Measurements from ENCODE around the gene COL21A1. TPM values are rescaled to one million over a fixed set of nuclear protein-coding genes. Genes with fewer than 3 reads are reported as not detected.
"Not testable (repeated sequence)": the region's sequence is repeated elsewhere in the genome, so short reads cannot be mapped to it uniquely, and the experiment has no call there.

Gene COL21A1
- total RNA-seq, 1 experiment from 2014 or later, result 3.3 TPM

DNA sequence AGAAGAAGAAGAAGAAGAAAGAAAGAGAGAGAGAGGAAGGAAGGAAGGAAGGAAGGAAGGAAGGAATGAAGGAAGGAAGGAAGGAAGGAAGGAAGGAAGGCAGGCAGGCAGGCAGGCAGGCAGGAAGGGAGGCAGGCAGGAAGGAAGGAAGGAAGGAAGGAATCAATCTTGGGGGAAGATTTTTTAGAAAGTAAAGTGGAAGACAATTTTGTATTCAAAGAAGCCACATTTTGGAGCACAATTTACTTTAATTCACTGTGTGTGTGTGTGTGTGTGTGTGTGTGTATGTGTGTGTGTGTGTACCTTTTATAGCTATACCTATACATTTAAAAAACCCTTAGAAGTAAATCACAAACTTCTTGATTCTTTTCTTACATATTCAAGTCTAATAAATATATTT, 13.2 kb upstream of the COL21A1 start:
- intact Hi-C loops (cut with micrococcal nuclease; ENCODE audit: unreplicated experiment); DNase-seq (ENCODE audit: low read depth, low spot score); H3K9me3 ChIP-seq (ENCODE audit: control insufficient read depth, insufficient read depth, low read depth, low read length); H3K27me3 ChIP-seq (ENCODE audit: control insufficient read depth, insufficient read depth, low read length); H3K4me1 ChIP-seq (ENCODE audit: control insufficient read depth, insufficient read depth, low read length); H3K36me3 ChIP-seq (ENCODE audit: control insufficient read depth, insufficient read depth, low read length); in situ Hi-C loops (cut with HindIII; ENCODE audit: low pct_unique_long_range_greater_than_20kb, low sequenced_read_pairs); H3K4me3 ChIP-seq (ENCODE audit: low read depth in 2 of 2, low read length in 2 of 2); H3K27ac ChIP-seq (ENCODE audit: low read length); POLR2A ChIA-PET; CTCF ChIA-PET; BruUV-seq (replicated peaks); ATAC-seq: not testable (repeated sequence)

DNA sequence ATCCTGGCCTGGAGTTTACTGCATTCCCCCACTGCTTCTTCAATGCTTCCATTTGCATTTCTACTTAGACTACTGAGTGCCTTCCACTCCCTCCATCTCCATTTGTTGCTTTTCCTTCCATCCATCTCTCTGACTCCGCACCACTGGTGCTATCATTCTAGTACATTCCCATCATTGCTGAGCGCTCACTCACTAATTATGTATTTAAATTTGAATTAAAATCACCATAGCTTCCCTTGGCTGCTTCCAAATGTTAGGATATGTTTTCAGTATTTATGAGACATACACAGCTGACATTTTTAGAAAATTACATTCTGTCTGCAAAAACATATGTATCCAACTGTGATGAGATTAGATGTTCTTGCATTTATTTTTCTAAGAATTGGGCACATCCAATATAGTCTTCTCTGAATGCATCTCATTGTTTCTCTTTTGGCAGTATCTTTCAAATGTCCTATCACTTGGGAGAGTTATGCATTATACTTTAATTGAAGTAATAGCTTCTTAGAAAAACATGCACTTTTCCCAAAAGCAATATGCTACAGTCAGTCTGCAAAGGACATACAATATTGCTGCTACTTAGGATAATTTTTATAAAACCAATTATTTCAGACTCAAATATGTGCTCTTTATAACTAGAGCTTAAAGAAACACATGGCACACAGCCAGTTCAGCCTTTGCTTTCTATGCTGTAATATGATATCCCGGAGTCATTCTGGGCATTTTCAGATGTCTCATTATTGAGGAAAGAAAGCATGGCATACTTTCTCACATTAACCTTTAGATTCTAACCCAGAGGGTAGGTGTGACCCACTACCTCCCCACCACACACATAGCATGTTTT, 12.1 kb upstream of the COL21A1 start:
- no peaks in the 10 kb centered on the region for H3K36me3 ChIP-seq (ENCODE audit: control insufficient read depth, insufficient read depth, low read length)
- H3K4me3 ChIP-seq (ENCODE audit: low read depth in 2 of 2, low read length in 2 of 2), result no peak overlapping the region
- BruUV-seq (replicated peaks), result no TSS peak
- ChIA-PET CTCF (no interaction called here), POLR2A (no interaction called here)
- no peaks in the 10 kb centered on the region for H3K9me3 ChIP-seq (ENCODE audit: control insufficient read depth, insufficient read depth, low read depth, low read length)
- no peak for TF ChIP-seq POLR2AphosphoS5 (IDR thresholded peaks at IDR 0.05; ENCODE audit: low read depth, low read length)
- TF ChIP-seq TCF7L2 (IDR thresholded peaks at IDR 0.05; ENCODE audit: low read depth, low read length), result no peak
- no peak for TF ChIP-seq SIN3A (IDR thresholded peaks at IDR 0.05; ENCODE audit: borderline replicate concordance, insufficient read depth, low read depth, low read length)
- TF ChIP-seq, protein P1, sequence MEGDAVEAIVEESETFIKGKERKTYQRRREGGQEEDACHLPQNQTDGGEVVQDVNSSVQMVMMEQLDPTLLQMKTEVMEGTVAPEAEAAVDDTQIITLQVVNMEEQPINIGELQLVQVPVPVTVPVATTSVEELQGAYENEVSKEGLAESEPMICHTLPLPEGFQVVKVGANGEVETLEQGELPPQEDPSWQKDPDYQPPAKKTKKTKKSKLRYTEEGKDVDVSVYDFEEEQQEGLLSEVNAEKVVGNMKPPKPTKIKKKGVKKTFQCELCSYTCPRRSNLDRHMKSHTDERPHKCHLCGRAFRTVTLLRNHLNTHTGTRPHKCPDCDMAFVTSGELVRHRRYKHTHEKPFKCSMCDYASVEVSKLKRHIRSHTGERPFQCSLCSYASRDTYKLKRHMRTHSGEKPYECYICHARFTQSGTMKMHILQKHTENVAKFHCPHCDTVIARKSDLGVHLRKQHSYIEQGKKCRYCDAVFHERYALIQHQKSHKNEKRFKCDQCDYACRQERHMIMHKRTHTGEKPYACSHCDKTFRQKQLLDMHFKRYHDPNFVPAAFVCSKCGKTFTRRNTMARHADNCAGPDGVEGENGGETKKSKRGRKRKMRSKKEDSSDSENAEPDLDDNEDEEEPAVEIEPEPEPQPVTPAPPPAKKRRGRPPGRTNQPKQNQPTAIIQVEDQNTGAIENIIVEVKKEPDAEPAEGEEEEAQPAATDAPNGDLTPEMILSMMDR (IDR thresholded peaks at IDR 0.05), result no peak
- TF ChIP-seq, protein P2, sequence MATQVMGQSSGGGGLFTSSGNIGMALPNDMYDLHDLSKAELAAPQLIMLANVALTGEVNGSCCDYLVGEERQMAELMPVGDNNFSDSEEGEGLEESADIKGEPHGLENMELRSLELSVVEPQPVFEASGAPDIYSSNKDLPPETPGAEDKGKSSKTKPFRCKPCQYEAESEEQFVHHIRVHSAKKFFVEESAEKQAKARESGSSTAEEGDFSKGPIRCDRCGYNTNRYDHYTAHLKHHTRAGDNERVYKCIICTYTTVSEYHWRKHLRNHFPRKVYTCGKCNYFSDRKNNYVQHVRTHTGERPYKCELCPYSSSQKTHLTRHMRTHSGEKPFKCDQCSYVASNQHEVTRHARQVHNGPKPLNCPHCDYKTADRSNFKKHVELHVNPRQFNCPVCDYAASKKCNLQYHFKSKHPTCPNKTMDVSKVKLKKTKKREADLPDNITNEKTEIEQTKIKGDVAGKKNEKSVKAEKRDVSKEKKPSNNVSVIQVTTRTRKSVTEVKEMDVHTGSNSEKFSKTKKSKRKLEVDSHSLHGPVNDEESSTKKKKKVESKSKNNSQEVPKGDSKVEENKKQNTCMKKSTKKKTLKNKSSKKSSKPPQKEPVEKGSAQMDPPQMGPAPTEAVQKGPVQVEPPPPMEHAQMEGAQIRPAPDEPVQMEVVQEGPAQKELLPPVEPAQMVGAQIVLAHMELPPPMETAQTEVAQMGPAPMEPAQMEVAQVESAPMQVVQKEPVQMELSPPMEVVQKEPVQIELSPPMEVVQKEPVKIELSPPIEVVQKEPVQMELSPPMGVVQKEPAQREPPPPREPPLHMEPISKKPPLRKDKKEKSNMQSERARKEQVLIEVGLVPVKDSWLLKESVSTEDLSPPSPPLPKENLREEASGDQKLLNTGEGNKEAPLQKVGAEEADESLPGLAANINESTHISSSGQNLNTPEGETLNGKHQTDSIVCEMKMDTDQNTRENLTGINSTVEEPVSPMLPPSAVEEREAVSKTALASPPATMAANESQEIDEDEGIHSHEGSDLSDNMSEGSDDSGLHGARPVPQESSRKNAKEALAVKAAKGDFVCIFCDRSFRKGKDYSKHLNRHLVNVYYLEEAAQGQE (IDR thresholded peaks at IDR 0.05; ENCODE audit: insufficient read depth in 1 of 2, low read depth in 2 of 2, low read length in 1 of 2), result no peak
- in situ Hi-C loops (cut with HindIII; ENCODE audit: low pct_unique_long_range_greater_than_20kb, low sequenced_read_pairs) (no loop called here), intact Hi-C loops (cut with micrococcal nuclease; ENCODE audit: unreplicated experiment) (no loop called here)
- no peak overlapping the region for H3K27ac ChIP-seq (ENCODE audit: low read length)
- no peaks in the 10 kb centered on the region; the same call in 1 of the 2 replicates for H3K27me3 ChIP-seq (ENCODE audit: control insufficient read depth, insufficient read depth, low read length)
- ATAC-seq (no peak), DNase-seq (ENCODE audit: low read depth, low spot score) (no peak)
- no peaks in the 10 kb centered on the region for H3K4me1 ChIP-seq (ENCODE audit: control insufficient read depth, insufficient read depth, low read length)

DNA sequence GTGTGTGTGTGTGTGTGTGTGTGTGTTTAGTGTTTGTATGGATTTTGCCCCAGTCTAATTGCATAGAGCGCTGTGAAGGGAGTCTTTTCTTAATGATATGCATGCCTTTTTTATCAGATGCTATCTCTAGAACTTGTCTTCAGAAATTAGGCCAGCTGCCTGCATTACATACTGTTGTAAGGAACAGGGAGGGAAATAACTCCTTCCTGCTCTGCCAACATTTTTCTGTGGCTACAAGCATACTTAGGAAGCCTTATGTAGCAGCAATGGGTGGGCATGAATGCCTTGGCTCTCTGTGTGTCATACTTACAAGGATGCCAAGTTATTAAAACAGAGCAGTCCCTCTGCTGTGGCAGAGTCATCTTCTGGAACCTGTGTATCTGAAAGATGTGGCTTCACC, 8.0 kb upstream of the COL21A1 start:
- no peaks in the 10 kb centered on the region; the same call in 1 of the 2 replicates for H3K27me3 ChIP-seq (ENCODE audit: control insufficient read depth, insufficient read depth, low read length)
- POLR2A ChIA-PET, result no interaction called here
- H3K4me3 ChIP-seq (ENCODE audit: low read depth in 2 of 2, low read length in 2 of 2), result no peak overlapping the region
- no peaks in the 10 kb centered on the region for H3K9me3 ChIP-seq (ENCODE audit: control insufficient read depth, insufficient read depth, low read depth, low read length)
- CTCF ChIA-PET, result no interaction called here
- intact Hi-C loops (cut with micrococcal nuclease; ENCODE audit: unreplicated experiment), result no loop called here
- in situ Hi-C loops (cut with HindIII; ENCODE audit: low pct_unique_long_range_greater_than_20kb, low sequenced_read_pairs), result no loop called here
- TF ChIP-seq, protein P2 (IDR thresholded peaks at IDR 0.05; ENCODE audit: insufficient read depth in 1 of 2, low read depth in 2 of 2, low read length in 1 of 2), result no peak
- TF ChIP-seq, protein P1 (IDR thresholded peaks at IDR 0.05), result no peak
- TF ChIP-seq SIN3A (IDR thresholded peaks at IDR 0.05; ENCODE audit: borderline replicate concordance, insufficient read depth, low read depth, low read length) (no peak), POLR2AphosphoS5 (IDR thresholded peaks at IDR 0.05; ENCODE audit: low read depth, low read length) (no peak), TCF7L2 (IDR thresholded peaks at IDR 0.05; ENCODE audit: low read depth, low read length) (no peak)
- no peaks in the 10 kb centered on the region for H3K36me3 ChIP-seq (ENCODE audit: control insufficient read depth, insufficient read depth, low read length)
- H3K27ac ChIP-seq (ENCODE audit: low read length), result no peak overlapping the region
- no peak for ATAC-seq
- no peak for DNase-seq (ENCODE audit: low read depth, low spot score)
- H3K4me1 ChIP-seq (ENCODE audit: control insufficient read depth, insufficient read depth, low read length), result no peaks in the 10 kb centered on the region
- no TSS peak for BruUV-seq (replicated peaks)

Measured in Panc1 (cell line).